Nephron progenitor cell (in vitro differentiated cells): ENCODE measurements around the gene C10orf90.

ENCODE experiments used
- DNase-seq: peaks from one replicate; pipeline ENCODE4 v3.0.0; 2021
- H3K27ac Mint-ChIP-seq: 2 replicates; pipeline ENCODE4 v1.8.0; 2021; ENCODE audit warnings: mild to moderate bottlenecking, moderate library complexity, mixed read lengths
- H3K27me3 Mint-ChIP-seq: 2 replicates; pipeline ENCODE4 v1.8.0; 2021; ENCODE audit warnings: mild to moderate bottlenecking, low read depth, mixed read lengths; ENCODE audit not compliant: poor library complexity
- H3K36me3 Mint-ChIP-seq: 2 replicates; pipeline ENCODE4 v1.8.0; 2021; ENCODE audit warnings: low read depth, mixed read lengths
- H3K4me1 Mint-ChIP-seq: 2 replicates; pipeline ENCODE4 v1.8.0; 2021; ENCODE audit warnings: mixed read lengths
- H3K4me3 Mint-ChIP-seq: 2 replicates; pipeline ENCODE4 v1.8.0; 2021; ENCODE audit warnings: mild to moderate bottlenecking, moderate library complexity, mixed read lengths
- H3K9me3 Mint-ChIP-seq: 2 replicates; pipeline ENCODE4 v1.8.0; 2021; ENCODE audit warnings: mild to moderate bottlenecking, moderate library complexity, mixed read lengths
- CTCF ChIP-seq: fragments of 200-600 bp; sonication (generic); IDR thresholded peaks from 2 replicates; pipeline ENCODE4 v1.5.0; 2021; ENCODE audit warnings: antibody characterized with exemption

Gene C10orf90

GRCh38 chr10:126586128-126586527, 84.4 kb downstream of the C10orf90 start:
- Mint-ChIP-seq H3K27me3 (peaks cover 3% of the 10 kb centered on the region), H3K4me3 (no peak overlapping the region), H3K9me3 (no peaks in the 10 kb centered on the region), H3K4me1 (peaks cover 21% of the 10 kb centered on the region), H3K36me3 (no peaks in the 10 kb centered on the region), H3K27ac (no peak overlapping the region)
- TF ChIP-seq CTCF, result no peak
- DNase-seq, result no peak

- H3K9me3 Mint-ChIP-seq, result no peaks in the 10 kb centered on the region
- no peak for TF ChIP-seq CTCF
- DNase-seq, result no peak
- H3K4me3 Mint-ChIP-seq, result no peak overlapping the region
- no peak overlapping the region for H3K27ac Mint-ChIP-seq
- H3K4me1 Mint-ChIP-seq, result peaks cover 21% of the 10 kb centered on the region
- no peaks in the 10 kb centered on the region for H3K36me3 Mint-ChIP-seq
- H3K27me3 Mint-ChIP-seq, result peaks cover 3% of the 10 kb centered on the region
Observed at GRCh38 chr10:126585249-126586017, 85.1 kb downstream of the C10orf90 start.

GRCh38 chr10:126584836-126585235, 85.7 kb downstream of the C10orf90 start:
- no peak for TF ChIP-seq CTCF
- no peak for DNase-seq
- Mint-ChIP-seq H3K4me1 (peaks cover 21% of the 10 kb centered on the region), H3K4me3 (no peak overlapping the region), H3K9me3 (no peaks in the 10 kb centered on the region), H3K36me3 (no peaks in the 10 kb centered on the region), H3K27ac (no peak overlapping the region), H3K27me3 (peaks cover 3% of the 10 kb centered on the region)

- no peaks in the 10 kb centered on the region for H3K9me3 Mint-ChIP-seq
- H3K4me3 Mint-ChIP-seq, result no peak overlapping the region
- H3K27me3 Mint-ChIP-seq, result peaks cover 3% of the 10 kb centered on the region
- no peaks in the 10 kb centered on the region for H3K36me3 Mint-ChIP-seq
- H3K4me1 Mint-ChIP-seq, result peaks cover 21% of the 10 kb centered on the region
- no peak for DNase-seq
- TF ChIP-seq CTCF, result no peak
- no peak overlapping the region for H3K27ac Mint-ChIP-seq
Observed at GRCh38 chr10:126583552-126584200, 86.8 kb downstream of the C10orf90 start.

GRCh38 chr10:126581648-126582046, 88.8 kb downstream of the C10orf90 start:
- TF ChIP-seq CTCF, result no peak
- Mint-ChIP-seq H3K9me3 (peaks cover 7% of the 10 kb centered on the region), H3K36me3 (no peaks in the 10 kb centered on the region), H3K27ac (peak overlapping the region; percentile 62), H3K27me3 (peaks cover 3% of the 10 kb centered on the region), H3K4me1 (peaks cover 21% of the 10 kb centered on the region), H3K4me3 (no peak overlapping the region)
- no peak for DNase-seq
